Renal cortical epithelial cell (primary cell): ENCODE data around the gene UNC13A. TPM values are rescaled to one million over a fixed set of nuclear protein-coding genes. Genes with fewer than 3 reads are reported as not detected.

Experiments
- DNase-seq: peaks from one replicate; pipeline ENCODE4 v3.0.0-alpha.2; 2011; ENCODE audit warnings: low read depth
- total RNA-seq: library from RNA; depleted of rRNA; stranded (reverse); fragments of >200 nt; gene quantifications from 2 replicates; pipeline ENCODE4 v1.2.3, GENCODE V29; 2014

Gene UNC13A
- 0.05 TPM in 1 of 2 replicates, not detected in the other for total RNA-seq

DNA sequence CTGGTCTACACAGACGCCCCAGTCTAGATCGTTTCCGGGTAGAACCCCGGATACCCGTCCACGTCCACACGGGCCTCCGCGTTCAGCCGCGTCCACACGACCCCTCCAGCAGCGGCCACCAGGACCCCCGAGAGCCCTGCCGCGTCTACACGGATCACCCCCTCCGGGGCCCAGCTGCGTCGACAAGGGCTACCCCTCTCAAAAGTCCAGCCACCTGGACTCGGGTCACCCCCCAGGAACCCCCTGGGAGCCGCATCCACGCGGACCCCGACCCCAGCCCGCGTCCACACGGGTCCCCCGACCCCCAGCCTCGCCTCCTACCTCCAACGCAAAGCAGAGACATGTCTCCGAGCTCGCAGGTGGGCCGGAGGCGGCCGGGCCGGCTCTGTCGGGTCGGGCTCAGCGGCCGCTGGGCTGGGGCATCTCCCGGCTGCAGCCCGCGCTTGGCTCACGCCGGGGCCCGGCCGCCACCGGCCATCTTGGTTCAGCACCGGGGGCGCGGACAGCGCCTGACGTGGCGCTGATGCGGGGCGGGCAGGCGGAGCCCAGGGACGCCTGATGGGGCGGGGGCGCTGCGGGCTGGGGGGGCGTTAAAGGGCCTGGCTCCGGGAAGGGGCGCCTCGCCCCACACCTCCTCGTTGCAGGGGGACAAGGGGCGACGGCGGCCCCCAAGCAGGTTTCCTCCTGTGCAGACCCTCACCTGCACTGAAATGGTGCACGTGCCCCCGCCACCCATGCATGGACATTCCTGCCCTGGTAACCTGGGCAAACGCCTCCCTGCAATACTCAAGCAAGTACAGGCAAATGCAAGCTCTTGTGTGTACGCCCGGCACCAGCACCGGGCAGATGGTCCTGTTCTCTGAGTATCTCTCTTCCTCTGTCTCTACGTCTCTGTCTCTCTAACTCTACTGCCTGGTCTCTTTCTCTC is at the start of gene UNC13A:
Gene UNC13A, minus strand, starts transcription at position 498 of the 928 bp plus-strand sequence. Its CDS starts 155 bp downstream, at position 343.
- DNase-seq = no peak

DNA sequence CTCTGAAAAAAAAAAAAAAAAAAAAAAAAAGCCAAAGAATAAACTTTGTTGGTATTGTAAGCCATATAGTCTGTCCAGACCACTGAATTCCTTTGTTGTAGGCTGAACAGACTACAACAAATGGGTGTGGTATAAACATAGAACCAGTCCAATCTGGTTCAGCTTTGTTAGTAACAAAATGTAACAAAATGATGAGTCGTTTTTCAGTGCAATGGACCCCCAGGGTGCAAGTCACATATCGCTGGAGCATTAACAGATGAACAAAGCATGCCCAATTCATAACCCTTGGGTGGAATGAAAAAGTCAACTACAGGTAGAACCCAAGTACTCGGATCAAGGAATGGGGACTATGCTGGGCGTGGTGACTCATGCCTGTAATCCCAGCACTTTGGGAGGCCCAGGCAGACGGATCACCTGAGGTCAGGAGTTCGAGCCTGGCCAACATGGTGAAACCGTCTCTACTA is 49.6 kb upstream of the UNC13A start:
- DNase-seq = peak; percentile 66

DNA sequence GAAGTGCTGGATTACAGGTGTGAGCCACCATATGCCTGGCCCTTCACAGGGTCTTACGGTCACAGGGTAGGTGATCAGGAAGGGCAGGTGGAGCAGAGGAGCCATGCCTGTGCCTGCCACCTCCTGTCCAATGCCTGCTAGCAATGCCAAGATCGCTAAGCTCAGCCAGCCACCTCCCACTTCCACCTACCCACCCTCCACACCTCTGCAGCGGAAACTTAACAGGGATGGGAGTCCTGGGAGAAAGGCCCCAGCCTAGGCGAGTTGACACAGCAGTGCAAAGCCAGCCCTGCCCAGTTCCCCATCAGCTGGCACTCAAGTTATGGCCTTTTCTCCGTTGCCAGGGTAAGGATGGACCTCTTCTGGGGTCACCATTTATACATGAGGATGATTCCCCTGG is 47.3 kb upstream of the UNC13A start:
- no peak for DNase-seq

DNA sequence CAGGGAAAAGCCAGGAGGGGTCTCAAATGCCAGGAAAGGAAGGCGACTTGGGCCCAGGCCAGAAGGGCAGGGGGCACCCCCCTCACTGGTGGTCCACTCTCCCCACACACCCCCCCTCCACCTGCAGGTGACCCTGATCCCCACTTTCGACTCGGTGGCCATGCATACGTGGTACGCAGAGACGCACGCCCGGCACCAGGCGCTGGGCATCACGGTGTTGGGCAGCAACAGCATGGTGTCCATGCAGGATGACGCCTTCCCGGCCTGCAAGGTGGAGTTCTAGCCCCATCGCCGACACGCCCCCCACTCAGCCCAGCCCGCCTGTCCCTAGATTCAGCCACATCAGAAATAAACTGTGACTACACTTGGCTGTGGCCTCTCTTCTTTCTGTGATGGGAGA is 46.0 kb upstream of the UNC13A start:
- DNase-seq = no peak

DNA sequence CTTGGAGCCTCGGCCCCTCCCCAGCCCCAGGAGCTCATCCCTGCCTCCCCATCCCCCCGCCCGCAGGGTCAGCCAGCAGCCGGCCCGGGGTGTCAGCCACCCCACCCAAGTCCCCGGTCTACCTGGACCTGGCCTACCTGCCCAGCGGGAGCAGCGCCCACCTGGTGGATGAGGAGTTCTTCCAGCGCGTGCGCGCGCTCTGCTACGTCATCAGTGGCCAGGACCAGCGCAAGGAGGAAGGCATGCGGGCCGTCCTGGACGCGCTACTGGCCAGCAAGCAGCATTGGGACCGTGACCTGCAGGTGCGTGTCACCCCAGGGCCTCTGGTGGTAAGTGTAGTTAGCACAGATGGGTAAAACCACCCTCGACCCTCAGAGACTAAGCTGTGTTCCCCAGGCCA is 45.0 kb upstream of the UNC13A start:
- DNase-seq = no peak

DNA sequence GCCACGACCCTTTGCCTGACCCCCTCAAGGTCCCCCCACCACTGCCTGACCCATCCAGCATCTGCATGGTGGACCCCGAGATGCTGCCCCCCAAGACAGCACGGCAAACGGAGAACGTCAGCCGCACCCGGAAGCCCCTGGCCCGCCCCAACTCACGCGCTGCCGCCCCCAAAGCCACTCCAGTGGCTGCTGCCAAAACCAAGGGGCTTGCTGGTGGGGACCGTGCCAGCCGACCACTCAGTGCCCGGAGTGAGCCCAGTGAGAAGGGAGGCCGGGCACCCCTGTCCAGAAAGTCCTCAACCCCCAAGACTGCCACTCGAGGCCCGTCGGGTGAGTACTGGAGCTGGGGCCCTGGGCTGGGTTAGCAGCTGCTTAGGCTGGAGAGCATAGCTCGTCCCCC is 39.7 kb upstream of the UNC13A start:
- DNase-seq = no peak

DNA sequence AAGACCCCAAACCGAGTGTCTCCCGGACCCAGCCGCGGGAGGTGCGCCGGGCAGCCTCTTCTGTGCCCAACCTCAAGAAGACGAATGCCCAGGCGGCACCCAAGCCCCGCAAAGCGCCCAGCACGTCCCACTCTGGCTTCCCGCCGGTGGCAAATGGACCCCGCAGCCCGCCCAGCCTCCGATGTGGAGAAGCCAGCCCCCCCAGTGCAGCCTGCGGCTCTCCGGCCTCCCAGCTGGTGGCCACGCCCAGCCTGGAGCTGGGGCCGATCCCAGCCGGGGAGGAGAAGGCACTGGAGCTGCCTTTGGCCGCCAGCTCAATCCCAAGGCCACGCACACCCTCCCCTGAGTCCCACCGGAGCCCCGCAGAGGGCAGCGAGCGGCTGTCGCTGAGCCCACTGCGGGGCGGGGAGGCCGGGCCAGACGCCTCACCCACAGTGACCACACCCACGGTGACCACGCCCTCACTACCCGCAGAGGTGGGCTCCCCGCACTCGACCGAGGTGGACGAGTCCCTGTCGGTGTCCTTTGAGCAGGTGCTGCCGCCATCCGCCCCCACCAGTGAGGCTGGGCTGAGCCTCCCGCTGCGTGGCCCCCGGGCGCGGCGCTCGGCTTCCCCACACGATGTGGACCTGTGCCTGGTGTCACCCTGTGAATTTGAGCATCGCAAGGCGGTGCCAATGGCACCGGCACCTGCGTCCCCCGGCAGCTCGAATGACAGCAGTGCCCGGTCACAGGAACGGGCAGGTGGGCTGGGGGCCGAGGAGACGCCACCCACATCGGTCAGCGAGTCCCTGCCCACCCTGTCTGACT is 39.0 kb upstream of the UNC13A start:
- no peak for DNase-seq

DNA sequence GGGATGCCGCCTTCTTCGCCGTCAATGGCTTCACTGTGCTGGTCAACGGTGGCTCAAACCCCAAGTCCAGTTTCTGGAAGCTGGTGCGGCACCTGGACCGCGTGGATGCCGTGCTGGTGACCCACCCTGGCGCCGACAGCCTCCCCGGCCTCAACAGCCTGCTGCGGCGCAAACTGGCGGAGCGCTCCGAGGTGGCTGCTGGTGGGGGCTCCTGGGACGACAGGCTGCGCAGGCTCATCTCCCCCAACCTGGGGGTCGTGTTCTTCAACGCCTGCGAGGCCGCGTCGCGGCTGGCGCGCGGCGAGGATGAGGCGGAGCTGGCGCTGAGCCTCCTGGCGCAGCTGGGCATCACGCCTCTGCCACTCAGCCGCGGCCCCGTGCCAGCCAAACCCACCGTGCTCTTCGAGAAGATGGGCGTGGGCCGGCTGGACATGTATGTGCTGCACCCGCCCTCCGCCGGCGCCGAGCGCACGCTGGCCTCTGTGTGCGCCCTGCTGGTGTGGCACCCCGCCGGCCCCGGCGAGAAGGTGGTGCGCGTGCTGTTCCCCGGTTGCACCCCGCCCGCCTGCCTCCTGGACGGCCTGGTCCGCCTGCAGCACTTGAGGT is 38.1 kb upstream of the UNC13A start:
- DNase-seq = no peak

DNA sequence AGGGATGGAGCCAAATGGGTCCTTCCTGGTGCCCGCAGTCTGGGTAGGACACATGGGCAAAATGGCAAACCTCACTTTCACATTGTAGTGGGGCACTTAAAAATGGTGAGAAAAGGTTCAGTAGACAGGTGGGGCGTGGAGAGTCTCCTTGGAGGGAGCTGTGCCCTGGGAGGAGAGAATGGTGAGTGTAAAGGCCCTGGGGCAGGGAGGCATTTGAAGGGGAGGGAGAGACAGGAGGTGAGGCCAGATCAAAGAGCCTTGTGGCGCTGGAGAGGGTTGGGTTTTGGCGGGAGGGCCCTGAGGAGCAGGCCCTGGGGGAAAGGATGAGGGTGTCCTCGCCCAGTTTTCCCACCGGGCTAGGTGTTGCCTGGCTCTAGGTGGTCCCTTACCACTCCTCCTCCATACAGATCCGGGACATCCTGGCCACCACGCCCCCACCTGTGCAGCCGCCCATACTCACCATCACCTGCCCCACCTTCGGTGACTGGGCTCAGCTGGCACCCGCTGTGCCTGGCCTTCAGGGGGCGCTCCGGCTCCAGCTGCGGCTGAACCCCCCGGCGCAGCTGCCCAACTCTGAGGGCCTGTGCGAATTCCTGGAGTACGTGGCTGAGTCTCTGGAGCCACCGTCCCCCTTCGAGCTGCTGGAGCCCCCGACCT is 37.4 kb upstream of the UNC13A start:
- no peak for DNase-seq

DNA sequence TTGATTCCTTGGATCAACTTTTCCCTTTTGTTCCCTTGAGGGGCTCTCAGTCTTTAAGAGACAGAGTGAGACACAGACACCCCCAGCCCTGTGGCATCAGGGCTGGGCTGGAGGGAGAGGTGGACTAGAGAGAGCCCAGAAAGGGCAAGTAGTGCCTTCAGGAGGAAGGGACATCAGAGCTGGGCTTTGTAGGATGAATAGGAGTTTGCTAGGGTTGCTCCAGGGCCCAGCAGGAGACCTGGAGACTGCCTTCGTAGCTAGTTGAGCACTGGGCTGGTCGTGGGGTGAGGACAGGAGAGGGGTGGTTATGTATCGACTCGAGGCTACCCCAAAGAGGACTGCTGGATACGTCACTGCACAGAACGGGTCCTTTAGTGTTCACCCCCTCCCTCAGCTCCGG is 36.5 kb upstream of the UNC13A start:
- DNase-seq = no peak

DNA sequence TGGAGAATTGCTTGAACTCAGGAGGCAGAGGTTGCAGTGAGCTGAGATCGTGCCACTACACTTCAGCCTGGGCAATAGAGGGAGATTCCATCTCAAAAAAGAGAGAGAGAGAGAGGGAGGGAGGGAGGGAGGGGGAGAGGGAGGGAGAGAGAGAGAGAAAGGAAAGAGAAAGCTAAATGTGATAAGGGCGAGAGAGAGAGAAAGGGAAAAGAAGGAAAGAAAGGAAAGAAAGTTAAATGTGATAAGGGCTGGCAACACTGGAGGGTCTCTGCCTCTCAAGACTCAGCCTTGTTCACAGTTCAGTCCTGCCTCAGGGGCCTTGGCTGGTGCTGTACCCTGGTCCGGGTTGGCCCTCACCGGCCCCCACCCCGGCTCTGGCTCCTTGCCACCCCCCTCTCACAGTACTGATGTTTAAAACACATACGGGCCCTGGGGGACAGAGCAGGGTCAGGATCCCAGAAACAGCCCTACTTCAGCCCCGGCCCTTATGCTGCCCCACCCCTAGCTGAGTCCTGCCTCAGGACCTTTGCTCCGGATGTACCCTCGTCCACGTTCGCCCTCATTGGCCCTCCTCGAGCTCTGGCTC is 34.6 kb upstream of the UNC13A start:
- no peak for DNase-seq

DNA sequence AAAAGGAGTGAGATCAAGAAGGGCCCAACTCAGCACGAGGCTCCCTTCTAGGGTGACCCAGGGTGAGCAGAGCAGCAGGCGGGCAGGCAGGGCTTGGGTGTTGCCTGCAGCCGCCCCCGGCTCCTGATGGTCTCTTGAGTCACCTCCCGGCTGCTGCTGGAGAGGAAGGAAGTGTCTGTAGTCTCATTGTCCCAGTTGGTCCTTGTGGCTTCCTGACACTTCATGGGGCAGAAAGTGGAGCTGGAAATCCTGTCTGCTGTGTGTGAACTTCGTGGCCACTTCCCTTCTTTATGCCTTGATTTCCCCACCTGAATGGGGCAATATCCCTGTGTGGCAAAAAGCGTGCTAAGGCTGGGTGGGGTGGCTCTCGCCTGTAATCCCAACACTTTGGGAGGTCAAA is 33.7 kb upstream of the UNC13A start:
- no peak for DNase-seq

DNA sequence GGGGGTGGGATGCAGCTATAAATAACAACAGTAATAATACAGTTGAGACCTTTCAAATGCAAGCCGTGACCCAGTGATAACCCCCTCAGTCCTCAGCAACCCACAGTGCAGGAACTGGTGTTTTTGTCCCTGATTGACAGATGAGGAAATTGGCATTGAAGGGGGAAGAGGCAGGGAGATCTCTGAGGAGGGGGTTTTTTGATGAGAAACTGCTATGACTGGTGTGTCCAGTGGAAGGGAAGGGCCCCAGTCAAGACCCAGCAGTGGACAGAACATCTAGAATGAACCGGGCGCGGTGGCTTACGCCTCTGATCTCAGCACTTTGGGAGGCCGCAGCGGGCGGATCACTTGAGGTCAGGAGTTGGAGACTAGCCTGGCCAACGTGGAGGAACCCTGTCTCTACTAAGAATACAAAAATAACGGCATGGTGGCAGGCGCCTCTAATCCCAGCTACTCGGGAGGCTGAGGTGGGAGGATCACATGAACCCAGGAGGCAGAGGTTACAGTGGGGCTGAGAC is 33.0 kb upstream of the UNC13A start:
- DNase-seq = no peak

DNA sequence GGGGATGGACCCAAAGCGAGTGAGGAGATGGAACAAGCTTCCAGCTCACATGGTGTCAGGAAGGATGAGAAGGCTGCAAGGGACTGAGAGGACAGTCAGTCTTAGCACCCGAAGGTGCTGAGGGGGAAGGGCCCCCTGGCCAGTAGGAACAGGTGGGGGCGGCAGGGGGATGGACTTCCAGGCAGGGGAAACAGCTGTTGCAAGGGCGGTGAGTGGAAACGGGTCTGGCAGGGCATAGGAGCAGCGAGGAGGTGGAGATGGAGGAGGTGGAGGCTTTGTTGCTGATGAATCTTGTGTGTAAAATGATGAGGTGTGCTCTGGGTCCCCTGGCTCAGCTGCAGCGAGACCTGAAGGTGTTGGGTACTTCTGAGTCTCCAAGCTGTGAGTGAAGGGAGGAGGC is 32.3 kb upstream of the UNC13A start:
- no peak for DNase-seq

DNA sequence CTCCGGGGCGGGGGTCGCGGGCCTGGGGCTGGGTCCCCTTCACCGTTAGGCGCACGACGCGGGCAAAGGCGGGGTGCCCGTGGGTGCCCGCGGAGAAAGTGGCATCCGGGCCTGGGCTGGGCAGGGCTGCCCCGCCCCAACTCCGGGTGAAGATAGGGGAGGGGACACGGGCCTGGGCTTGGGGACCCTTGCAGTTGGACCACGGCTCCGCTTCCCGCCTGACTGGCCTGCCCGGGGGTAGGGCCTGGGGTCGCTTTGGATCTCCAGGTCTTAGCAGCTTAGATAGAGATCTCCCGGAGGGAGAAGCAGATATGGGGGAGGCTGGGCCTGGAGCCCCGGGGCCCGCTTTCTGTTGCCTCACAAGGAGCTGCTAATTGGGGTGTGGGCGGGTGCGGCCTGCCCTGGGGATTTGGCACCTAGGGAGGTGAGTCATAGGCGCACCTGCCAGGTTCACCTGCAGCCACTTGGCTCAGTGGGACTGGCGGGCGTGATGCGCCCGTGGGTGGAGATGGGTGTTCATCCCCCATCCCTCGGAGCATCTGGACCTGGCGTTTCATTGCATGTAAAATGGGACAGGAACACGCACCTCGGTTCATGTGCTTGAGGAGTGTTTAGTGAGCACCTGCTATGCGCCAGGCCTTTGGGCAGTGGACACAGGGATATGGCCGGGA is 31.7 kb upstream of the UNC13A start:
- DNase-seq = no peak

DNA sequence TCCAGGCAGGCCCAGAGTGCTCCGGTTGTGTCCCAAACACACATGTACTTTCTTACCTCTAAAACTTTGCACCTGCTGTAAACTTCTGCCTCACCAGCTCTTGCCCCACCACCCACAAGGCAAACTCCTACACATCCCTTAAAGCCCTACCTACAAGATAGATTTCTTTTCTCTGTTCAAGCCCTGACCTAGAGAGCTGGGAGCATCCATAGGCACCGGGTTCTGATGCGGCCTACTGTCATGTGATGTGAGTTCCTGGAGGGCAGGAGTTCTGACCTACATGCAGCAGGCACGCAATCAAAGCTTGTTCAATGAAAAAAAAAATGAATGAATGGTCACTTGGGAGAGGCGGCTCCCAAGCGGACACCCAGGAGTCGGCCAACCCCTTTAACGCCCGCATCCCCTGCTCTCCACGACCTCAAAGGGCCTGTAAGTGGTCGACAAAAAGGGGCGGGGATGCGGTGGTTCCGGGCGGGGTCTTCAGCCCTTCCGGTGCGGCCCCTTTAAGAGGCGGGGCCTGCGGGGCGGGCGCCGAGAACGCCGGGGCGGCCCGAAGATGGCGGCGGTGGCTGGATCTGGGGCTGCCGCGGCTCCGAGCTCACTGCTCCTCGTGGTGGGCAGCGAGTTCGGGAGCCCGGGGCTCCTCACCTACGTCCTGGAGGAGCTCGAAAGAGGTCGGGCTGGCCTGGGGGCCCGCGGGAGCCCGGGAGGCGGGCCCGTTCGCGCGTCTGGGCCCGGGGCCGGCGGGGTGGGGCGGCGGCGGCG is 31.0 kb upstream of the UNC13A start, which contains the start of gene MAP1S:
Gene MAP1S, plus strand, starts transcription at position 534 of the 765 bp plus-strand sequence. Its CDS starts 23 bp downstream, at position 557.
- no peak for DNase-seq

DNA sequence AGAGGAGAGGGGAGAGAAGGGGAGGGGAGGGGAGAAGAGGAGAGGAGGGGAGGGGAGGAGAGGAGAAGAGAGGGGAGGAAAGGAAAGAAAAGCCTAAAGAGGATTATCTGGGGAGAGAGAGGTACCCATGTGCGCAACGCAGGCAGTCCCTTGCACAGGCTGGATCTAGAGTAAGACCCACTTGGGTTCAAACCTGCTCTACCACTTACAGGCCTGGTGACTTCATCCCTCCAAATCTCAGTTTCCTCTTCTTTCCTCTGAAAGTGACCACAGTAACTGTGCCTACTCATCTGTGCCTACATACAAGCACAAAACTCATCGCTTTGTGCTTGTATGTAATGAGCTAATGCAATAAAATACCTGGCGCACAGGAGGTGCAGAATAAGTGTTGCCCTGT is 30.4 kb upstream of the UNC13A start:
- DNase-seq = no peak

DNA sequence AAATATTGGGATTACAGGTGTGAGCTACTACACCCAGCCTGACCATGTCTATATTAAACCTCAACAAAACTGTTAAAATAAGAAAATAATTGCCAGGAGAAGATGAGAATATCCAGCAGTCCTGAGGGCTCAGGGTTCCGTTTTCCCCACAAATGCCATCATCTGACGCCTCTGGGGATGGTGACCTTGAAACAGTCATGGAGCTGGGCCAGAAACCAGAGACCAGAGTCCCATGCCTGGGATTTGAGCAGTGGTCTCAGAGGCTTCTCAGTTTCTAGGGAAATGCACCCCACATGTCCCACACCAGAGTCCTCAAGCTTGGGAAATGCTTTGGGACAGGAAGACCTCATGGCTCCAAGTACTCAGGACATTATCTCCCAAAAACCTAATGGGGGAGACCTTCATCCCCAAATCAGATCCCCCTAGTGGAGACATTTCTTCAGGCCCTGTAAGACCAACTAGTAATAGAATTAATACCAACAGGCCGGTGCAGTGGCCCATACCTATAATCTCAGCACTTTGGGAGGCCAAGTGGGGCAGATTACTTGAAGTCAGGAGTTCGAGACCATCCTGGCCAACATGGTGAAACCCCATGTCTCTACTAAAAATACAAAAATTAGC is 28.3 kb upstream of the UNC13A start:
- DNase-seq = no peak

DNA sequence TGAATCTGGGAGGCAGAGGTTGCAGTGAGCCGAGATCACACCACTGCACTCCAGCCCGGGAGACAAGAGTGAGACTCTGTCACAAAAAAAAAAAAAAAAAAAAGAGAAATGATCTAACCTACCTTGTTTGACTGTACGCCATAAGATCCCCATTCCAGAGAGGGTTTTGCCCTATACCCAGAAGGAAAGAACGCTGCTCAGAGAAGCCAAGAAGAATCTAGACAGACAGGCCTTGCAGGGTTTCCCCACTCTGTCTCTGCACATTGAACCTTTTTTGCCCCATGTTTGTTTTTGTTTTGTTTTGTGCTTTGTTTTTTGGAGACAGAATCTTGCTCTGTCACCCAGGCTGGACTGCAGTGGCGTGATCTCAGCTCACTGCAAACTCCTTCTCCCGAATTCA is 23.7 kb upstream of the UNC13A start:
- no peak for DNase-seq
